Activated T-helper 1 cell treated with anti-CD3 and anti-CD28 coated beads, Interleukin-12 subunit alpha, Interleukin-12 subunit beta, Interleukin-2, Interleukin-4 antibody, amounts not matched to agents 30 ng/mL and 10 ng/mL and 1 ng/mL, durations not matched to agents 14 hours and 24 hours and 36 hours (primary cell): ENCODE measurements around the gene PPIB. TPM values are rescaled to one million over a fixed set of nuclear protein-coding genes. Genes with fewer than 3 reads are reported as not detected.

Experiments
- DNase-seq: peaks from one replicate; pipeline ENCODE4 v3.0.0; 2021; ENCODE audit warnings: low spot score
- H3K27ac Mint-ChIP-seq: one replicate; pipeline ENCODE4 v1.8.0; 2021; ENCODE audit warnings: mild to moderate bottlenecking, mixed read lengths
- H3K27me3 Mint-ChIP-seq: one replicate; pipeline ENCODE4 v1.8.0; 2022; ENCODE audit warnings: mild to moderate bottlenecking, moderate library complexity, mixed read lengths; ENCODE audit not compliant: insufficient read depth
- H3K36me3 Mint-ChIP-seq: one replicate; pipeline ENCODE4 v1.8.0; 2021; ENCODE audit warnings: low read depth, mixed read lengths
- H3K4me1 Mint-ChIP-seq: one replicate; pipeline ENCODE4 v1.8.0; 2021; ENCODE audit warnings: low read depth, mixed read lengths
- H3K4me3 Mint-ChIP-seq: one replicate; pipeline ENCODE4 v1.8.0; 2021; ENCODE audit warnings: mild to moderate bottlenecking, moderate library complexity, mixed read lengths
- H3K9me3 Mint-ChIP-seq: one replicate; pipeline ENCODE4 v1.8.0; 2021; ENCODE audit warnings: mixed read lengths
- intact Hi-C: fragments of 100-400 bp; cut with micrococcal nuclease; formaldehyde crosslinking; loops from one replicate; pipeline ENCODE4 v1.15.1; 2024
- total RNA-seq: library from RNA; stranded (reverse); gene quantifications from 2 replicates; pipeline ENCODE4 v1.2.3, GENCODE V29; 2022

PPIB gene
- 383 and 388 TPM in 2 replicates for total RNA-seq

GRCh38 chr15:64162869-64163658, at the start of gene PPIB:
PPIB (minus strand) TSS chr15:64163022; CDS start chr15:64162986, 36 bp downstream.
- H3K27me3 Mint-ChIP-seq, result no peaks in the 10 kb centered on the region
- no peaks in the 10 kb centered on the region for H3K9me3 Mint-ChIP-seq
- peak within 1 kb of the TSS; percentile 94 for H3K4me3 Mint-ChIP-seq
- peak; percentile 97 for DNase-seq
- peak within 1 kb of the TSS; percentile 93 for H3K27ac Mint-ChIP-seq
- intact Hi-C loops, result loop anchor here (1.0 to 5.0 kb wide), 10 partner anchors 10 to 730 kb away; partner anchors contain the start of genes CIAO2A, CSNK1G1, PCLAF and TRIP4
- H3K4me1 Mint-ChIP-seq, result peaks cover 56% of the 10 kb centered on the region
- peaks cover 32% of the 10 kb centered on the region for H3K36me3 Mint-ChIP-seq

- Mint-ChIP-seq H3K27ac (no peak overlapping the region), H3K4me3 (no peak overlapping the region), H3K9me3 (no peaks in the 10 kb centered on the region), H3K36me3 (peaks cover 17% of the 10 kb centered on the region), H3K27me3 (no peaks in the 10 kb centered on the region), H3K4me1 (no peaks in the 10 kb centered on the region)
- intact Hi-C loops, result loop anchor here (2.0 kb wide), 1 partner anchor 169 kb away; the partner anchor contains the start of gene PCLAF
- DNase-seq, result no peak
Observed at GRCh38 chr15:64211696-64212095, 48.9 kb upstream of the PPIB start.

GRCh38 chr15:64210371-64210770, 47.5 kb upstream of the PPIB start:
- no peaks in the 10 kb centered on the region for H3K4me1 Mint-ChIP-seq
- no peaks in the 10 kb centered on the region for H3K9me3 Mint-ChIP-seq
- H3K36me3 Mint-ChIP-seq, result peaks cover 16% of the 10 kb centered on the region

GRCh38 chr15:64209680-64210334, 47.0 kb upstream of the PPIB start:
- no peak overlapping the region for H3K27ac Mint-ChIP-seq
- H3K9me3 Mint-ChIP-seq, result no peaks in the 10 kb centered on the region
- no peak for DNase-seq
- no peaks in the 10 kb centered on the region for H3K27me3 Mint-ChIP-seq
- intact Hi-C loops, result loop anchor here (1.0 to 5.0 kb wide), 3 partner anchors 146 to 517 kb away; partner anchors contain the start of genes CSNK1G1 and PCLAF
- peaks cover 16% of the 10 kb centered on the region for H3K36me3 Mint-ChIP-seq
- no peak overlapping the region for H3K4me3 Mint-ChIP-seq
- no peaks in the 10 kb centered on the region for H3K4me1 Mint-ChIP-seq

More at GRCh38 chr15:64210371-64210770, 47.5 kb upstream of the PPIB start:
- no peak for DNase-seq
- intact Hi-C loops, result loop anchor here (2.0 kb wide), 1 partner anchor 170 kb away; the partner anchor contains the start of gene PCLAF
- H3K27ac Mint-ChIP-seq, result no peak overlapping the region
- H3K4me3 Mint-ChIP-seq, result no peak overlapping the region
- H3K27me3 Mint-ChIP-seq, result no peaks in the 10 kb centered on the region

- H3K27me3 Mint-ChIP-seq, result no peaks in the 10 kb centered on the region
- no peaks in the 10 kb centered on the region for H3K9me3 Mint-ChIP-seq
- intact Hi-C loops, result loop anchor here (5.0 kb wide), 1 partner anchor 522 kb away; no protein-coding TSS in a partner anchor
- no peak for DNase-seq
- no peak overlapping the region for H3K4me3 Mint-ChIP-seq
- H3K36me3 Mint-ChIP-seq, result peaks cover 18% of the 10 kb centered on the region
- no peaks in the 10 kb centered on the region for H3K4me1 Mint-ChIP-seq
- H3K27ac Mint-ChIP-seq, result no peak overlapping the region
Observed at GRCh38 chr15:64205202-64205601, 42.4 kb upstream of the PPIB start.

- no peaks in the 10 kb centered on the region for H3K4me1 Mint-ChIP-seq
- H3K36me3 Mint-ChIP-seq, result peaks cover 24% of the 10 kb centered on the region
- DNase-seq, result no peak
- no peaks in the 10 kb centered on the region for H3K9me3 Mint-ChIP-seq
- no peak overlapping the region for H3K27ac Mint-ChIP-seq
- intact Hi-C loops, result no loop called here
- H3K27me3 Mint-ChIP-seq, result no peaks in the 10 kb centered on the region
- H3K4me3 Mint-ChIP-seq, result no peak overlapping the region
Observed at GRCh38 chr15:64197425-64197824, 34.6 kb upstream of the PPIB start.

GRCh38 chr15:64193971-64194370, 31.1 kb upstream of the PPIB start:
- Mint-ChIP-seq H3K27me3 (no peaks in the 10 kb centered on the region), H3K9me3 (no peaks in the 10 kb centered on the region), H3K4me3 (no peak overlapping the region), H3K36me3 (peaks cover 22% of the 10 kb centered on the region), H3K27ac (no peak overlapping the region), H3K4me1 (peaks cover 4% of the 10 kb centered on the region)
- DNase-seq, result no peak
- intact Hi-C loops, result no loop called here

- H3K27ac Mint-ChIP-seq, result no peak overlapping the region
- no peak for DNase-seq
- intact Hi-C loops, result no loop called here
- no peak overlapping the region for H3K4me3 Mint-ChIP-seq
- peaks cover 19% of the 10 kb centered on the region for H3K4me1 Mint-ChIP-seq
- H3K9me3 Mint-ChIP-seq, result no peaks in the 10 kb centered on the region
- no peaks in the 10 kb centered on the region for H3K27me3 Mint-ChIP-seq
- peaks cover 21% of the 10 kb centered on the region for H3K36me3 Mint-ChIP-seq
Observed at GRCh38 chr15:64191971-64192830, 29.4 kb upstream of the PPIB start.

- Mint-ChIP-seq H3K27ac (peak overlapping the region; percentile 62), H3K36me3 (peaks cover 23% of the 10 kb centered on the region), H3K27me3 (no peaks in the 10 kb centered on the region), H3K9me3 (no peaks in the 10 kb centered on the region), H3K4me3 (peak overlapping the region; percentile 21), H3K4me1 (peaks cover 19% of the 10 kb centered on the region)
- DNase-seq, result no peak
- intact Hi-C loops, result loop anchor here (1.0 kb wide), 2 partner anchors 24 to 59 kb away; partner anchors contain the start of gene PPIB
Observed at GRCh38 chr15:64187396-64188191, 24.8 kb upstream of the PPIB start.

GRCh38 chr15:64185146-64185911, 22.5 kb upstream of the PPIB start:
- H3K36me3 Mint-ChIP-seq, result peaks cover 22% of the 10 kb centered on the region
- no peak overlapping the region for H3K27ac Mint-ChIP-seq
- no peak overlapping the region for H3K4me3 Mint-ChIP-seq
- DNase-seq, result no peak
- intact Hi-C loops, result no loop called here
- H3K4me1 Mint-ChIP-seq, result peaks cover 19% of the 10 kb centered on the region
- no peaks in the 10 kb centered on the region for H3K27me3 Mint-ChIP-seq
- no peaks in the 10 kb centered on the region for H3K9me3 Mint-ChIP-seq

GRCh38 chr15:64182859-64183370, 20.1 kb upstream of the PPIB start:
- DNase-seq, result no peak
- Mint-ChIP-seq H3K27me3 (no peaks in the 10 kb centered on the region), H3K9me3 (no peaks in the 10 kb centered on the region), H3K4me1 (peaks cover 6% of the 10 kb centered on the region), H3K27ac (no peak overlapping the region), H3K4me3 (no peak overlapping the region), H3K36me3 (peaks cover 19% of the 10 kb centered on the region)
- intact Hi-C loops, result no loop called here
